ENCODE results near the gene PCP2.

GRCh38 chr19:7607212-7607873 is 26.2 kb downstream of the PCP2 start:
- TF ChIP-seq EZH2 (IDR thresholded peaks at IDR 0.05; ENCODE audit: insufficient read depth, poor library complexity, severe bottlenecking) (no peak), EZH2phosphoT487 (IDR thresholded peaks at IDR 0.05; ENCODE audit: insufficient read depth, low read depth) (no peak)

All from GM23248 (cell line).